HG03095 (cell line): ENCODE data around the gene SEC14L1.

Experiments
- ATAC-seq: cut with Tn5 transposase; IDR thresholded peaks from one replicate; pipeline ENCODE4 v1.9.1; 2021; ENCODE audit warnings: moderate library complexity; ENCODE audit not compliant: unreplicated experiment

Gene SEC14L1

GRCh38 chr17:77160875-77161530, 20.2 kb downstream of the SEC14L1 start:
- ATAC-seq = no peak

GRCh38 chr17:77161953-77162352, 21.2 kb downstream of the SEC14L1 start:
- ATAC-seq = no peak

DNA sequence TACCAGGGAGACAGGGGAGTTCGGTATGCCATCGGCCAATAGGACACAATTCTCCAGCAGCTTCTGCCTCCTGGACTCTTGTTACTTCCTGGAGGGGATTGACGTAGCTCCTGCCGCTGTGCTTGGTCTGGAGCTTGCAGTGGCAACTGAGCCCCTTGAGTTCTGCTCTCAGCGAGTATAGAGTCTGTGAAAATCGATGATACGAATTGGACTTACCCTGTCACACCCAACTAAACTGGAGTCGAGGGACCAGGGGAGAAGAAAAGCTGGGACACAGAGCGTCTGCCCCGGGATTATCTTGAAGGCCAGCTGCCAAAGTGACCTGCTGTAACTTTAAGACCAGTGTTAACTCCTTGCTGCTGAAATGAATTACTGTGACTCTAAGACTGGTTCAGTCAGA, 22.2 kb downstream of the SEC14L1 start:
- no peak for ATAC-seq

DNA sequence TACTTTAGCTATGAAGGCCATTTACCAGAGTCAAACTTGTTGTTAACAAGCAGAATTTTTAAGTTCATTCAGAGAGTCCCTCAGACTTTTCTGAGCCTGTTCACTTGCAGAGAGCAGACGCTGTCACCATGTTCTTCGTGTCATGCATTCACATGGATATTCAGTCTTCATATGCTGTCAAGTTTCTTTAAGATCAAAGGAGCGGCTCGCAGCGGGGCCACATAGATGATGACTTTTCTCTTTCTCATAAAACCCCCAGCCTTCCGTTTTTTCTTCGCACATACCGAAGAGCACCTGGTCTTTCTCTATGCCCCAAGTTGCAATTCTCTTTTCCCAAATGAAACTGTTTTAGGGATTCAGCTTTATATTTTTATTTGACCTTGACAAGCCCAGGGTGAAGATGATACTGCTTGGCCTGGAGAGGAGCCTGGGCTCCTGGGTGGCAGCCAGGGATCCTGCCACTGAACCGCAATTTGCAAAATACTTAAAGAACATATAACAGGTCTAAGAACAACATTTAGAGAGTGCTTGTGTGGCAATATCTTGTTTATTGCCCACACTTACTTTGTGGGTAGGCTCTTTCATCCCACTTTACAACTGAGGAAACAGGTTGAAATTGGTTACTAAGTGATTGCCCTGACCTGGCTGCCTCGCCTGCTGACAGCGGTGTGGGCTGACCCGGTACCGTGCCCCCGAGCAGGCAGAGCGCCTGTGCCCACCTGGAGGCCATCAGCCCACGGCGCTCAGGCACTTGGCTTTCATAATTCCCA, 22.9 kb downstream of the SEC14L1 start:
- no peak for ATAC-seq

- ATAC-seq = no peak
Observed at GRCh38 chr17:77164483-77165091, 23.8 kb downstream of the SEC14L1 start.

DNA sequence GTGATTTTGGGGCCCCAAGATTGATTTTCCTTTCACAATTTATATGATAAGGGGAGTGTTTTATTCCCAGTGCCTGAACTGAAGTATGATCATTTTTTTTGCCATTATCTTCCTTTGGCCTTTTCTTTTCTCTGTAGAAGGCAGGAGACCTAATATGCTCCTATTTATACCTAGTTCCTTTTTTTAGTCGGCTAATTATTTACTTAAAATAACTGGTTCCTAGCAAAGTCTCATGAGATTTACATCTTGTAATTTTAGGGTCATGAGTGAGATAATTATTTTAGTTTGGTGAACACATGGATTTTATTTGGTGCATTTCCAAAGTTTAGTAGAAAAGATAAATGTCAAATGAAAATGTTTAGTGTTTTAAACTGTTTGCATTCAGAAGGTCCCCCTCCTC, 24.8 kb downstream of the SEC14L1 start:
- no peak for ATAC-seq

DNA sequence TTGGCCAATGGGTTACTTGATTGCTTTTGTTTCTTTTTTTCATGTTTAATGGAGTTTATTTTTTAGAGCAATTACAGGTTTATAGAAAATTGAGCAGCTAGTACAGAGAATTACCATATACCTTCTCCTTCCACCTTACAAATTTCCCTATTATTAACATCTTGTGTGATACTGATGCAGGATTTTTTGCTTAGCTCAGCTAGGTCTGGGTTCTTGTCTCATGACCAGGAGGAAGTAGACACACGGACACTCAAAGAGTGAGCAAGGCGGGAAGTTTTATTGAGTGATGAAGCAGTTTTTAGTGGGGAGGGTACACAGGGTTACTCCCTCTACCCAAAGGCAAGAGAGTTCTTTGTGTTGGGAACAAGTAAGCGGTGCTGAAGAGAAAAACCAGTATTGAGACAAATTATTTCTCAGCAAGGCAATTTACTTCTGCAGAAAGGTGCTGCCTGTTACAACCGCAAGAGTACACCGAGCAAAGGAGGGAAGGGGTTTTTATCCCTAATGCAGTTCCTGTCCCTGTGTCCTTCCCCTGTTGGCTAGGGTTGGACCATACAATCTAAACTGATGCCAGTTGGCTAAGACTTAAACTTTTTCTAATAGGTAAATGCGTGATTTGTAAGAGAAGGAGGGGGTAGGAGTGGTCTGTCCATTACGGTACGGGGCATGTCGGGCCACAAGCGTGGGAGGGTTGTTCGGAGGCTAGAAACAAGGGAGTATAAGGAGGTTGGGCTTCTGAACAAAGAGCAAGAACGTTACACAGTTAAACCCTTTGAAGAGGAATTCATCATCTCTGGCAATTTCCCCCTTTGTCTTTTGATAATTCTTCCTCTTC, 26.9 kb downstream of the SEC14L1 start:
- no peak for ATAC-seq

GRCh38 chr17:77173104-77173503, 32.3 kb downstream of the SEC14L1 start:
- ATAC-seq = no peak

DNA sequence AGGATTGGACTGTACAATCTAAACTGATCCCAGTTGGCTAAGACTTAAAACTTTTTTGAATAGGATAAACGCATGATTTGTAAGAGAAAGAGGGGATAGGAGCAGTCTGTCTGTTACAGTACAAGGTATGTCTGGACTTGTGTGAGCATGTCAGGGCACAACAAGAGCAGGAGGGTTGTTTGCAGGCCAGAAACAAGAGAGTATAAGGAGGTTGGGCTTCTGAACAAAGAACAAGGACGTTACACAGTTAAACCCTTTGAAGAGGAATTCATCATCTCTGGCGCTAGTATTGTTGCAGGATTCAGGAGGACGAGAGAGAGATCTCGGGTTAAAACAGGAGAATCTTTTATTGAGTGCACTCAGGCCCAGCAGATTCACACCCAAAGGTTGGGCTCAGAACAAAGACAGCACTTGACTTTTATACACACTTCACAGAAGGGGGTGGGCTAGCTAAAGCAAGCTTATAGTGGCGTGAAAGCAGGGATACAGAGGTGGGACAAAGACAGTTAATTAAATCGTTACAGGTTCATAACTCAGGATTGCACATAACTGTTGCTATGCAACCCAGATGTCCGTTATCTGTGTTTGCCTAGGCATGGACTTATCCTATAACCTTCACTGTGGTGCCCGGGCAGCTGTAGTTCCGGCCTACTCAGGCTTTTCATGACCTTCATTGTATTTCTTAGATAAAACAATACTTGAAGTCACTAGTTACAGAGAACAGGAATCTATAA, 34.3 kb downstream of the SEC14L1 start:
- ATAC-seq = no peak

DNA sequence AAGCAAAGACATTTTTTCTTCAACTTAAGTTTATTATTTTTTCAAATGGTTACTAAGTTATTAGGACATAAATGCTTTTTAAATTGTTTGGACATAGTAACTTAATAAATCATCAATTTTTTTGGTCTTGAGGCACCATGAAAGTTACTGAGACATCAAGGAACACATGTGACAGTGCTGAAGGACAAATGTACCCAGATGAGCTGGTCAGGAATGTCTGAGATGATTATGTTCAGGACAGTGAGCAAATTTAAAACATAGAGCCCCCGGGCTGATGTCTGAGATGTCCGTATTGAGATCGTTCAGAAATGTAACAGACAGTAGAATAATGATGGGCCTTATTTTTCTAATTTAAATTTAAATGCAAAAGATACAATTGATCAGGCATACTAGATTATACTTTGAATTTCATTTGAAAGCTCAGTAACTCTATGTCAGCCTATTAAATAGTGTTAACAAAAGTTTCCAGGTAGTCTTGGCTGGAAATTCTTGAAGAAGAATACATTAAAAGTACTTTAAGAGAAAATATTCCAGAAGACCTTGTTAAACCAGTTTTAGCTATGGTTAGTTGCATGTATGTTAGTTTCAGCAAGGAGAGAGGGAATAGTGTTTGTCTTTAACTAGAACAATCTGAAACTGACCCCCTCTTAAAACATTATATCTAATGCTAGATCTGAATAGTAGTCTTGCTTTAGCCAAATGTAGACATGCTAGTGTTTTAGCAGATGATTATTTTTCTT, 36.4 kb downstream of the SEC14L1 start:
- ATAC-seq = no peak

GRCh38 chr17:77178050-77178449, 37.3 kb downstream of the SEC14L1 start:
- ATAC-seq = no peak

GRCh38 chr17:77178563-77178962, 37.8 kb downstream of the SEC14L1 start:
- ATAC-seq = no peak

- no peak for ATAC-seq
Observed at GRCh38 chr17:77180503-77181357, 40.0 kb downstream of the SEC14L1 start.

DNA sequence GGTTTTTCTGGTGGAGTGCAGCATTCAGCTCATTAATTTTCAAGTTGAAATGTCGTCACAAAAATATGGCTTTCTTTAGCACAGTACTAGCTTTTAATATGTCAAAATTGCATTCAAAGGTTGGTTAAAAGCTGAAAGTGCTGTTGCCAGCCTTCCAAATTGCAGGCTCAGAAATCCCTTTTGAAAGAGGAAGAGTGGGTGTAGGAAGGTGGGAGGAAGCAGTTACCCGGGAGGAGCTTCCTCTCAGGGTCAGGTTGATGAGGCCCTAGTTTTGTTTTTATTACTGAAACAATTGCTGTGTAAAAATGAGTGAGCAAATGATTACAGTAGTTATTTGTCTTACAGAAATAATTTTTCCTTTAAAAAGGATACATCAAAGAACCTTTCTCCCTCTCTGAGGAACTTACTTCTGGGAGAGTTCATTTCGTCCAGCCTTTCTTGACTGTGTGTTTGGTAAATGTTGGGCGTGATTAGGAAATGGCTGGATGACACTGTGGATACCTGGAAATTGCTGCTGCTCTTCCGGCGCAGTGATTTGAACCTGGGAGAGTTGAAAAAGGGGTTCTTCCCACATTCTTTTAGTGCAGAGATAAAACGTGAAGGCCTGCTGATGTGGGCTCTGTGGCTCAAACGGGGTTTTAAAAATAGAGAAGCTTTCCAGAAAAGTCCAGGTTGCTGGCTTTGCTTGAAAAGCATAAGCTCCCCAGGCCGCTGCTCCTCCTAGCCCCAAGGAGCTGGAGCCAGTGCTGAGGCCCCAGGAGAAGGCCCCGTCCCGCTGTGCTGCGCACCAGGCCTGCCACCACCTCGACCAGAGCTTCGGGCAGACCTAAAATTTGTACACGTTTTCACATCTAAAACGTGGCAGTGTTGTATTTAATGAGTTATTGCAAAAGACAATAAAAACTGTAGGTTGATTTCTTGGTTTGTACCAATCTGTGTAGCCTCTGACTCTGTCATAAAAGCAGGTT, 41.7 kb downstream of the SEC14L1 start:
- no peak for ATAC-seq

DNA sequence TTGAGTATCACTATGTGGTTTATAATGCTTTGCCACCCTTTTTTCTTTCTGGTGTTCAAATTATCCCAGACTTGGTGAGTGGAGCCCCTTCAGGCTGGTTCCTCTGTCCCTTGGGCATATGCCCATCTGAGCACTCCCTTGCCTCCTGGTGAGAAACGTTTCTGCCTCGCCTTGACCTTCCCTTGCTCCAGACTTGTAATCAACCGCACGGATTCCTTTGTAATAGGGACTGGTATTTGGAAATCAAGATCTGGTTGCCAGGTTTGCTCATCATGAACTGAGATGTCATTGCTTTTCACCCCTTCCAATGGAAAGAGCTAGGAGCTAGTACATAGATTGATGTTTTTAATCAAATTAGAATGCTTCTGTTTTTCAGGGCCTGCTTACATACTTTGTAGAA, 43.7 kb downstream of the SEC14L1 start:
- no peak for ATAC-seq

DNA sequence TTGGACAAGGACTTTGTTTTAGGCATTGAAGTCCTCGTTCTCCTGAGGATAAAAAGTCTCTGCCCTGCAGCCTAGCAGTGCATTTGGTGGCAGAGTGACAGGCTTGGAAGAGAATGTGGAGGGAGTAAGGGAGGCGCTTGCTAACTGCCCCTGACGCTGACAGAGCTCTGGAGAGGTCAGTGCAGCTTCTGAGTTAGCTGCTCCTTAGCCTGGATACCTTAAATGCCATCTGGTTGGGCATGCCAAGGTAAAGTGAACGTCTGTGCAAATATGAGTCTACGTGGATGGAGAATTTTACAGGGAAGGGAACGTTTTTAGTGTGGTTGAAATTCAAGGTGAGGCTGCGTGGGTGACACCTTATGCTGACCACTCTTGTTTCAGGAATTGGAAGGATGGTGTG, 44.4 kb downstream of the SEC14L1 start:
- ATAC-seq = no peak

- ATAC-seq = no peak
Observed at GRCh38 chr17:77186141-77186604, 45.4 kb downstream of the SEC14L1 start.
